Lung (tissue), 12 donors: ENCODE measurements around the gene EPS8L3. TPM values are rescaled to one million over a fixed set of nuclear protein-coding genes. Genes with fewer than 3 reads are reported as not detected.

Source experiments
- ATAC-seq: fragments of 200-7000 bp; cut with Tn5 transposase; one replicate; pipeline ENCODE4 v1.9.1; 2020; ENCODE audit warnings: moderate number of reproducible peaks; ENCODE audit not compliant: insufficient read depth, low FRiP score
- DNase-seq, 3 donors: peaks; one replicate each; pipeline ENCODE4 v3.0.0-alpha.2; 2013 to 2017
- H3K27ac ChIP-seq, 2 donors: one replicate each; pipeline ENCODE4 v1.5.1; 2013; ENCODE audit warnings: mild to moderate bottlenecking in 2 of 2, moderate library complexity in 2 of 2, control low read depth in 1 of 2, inconsistent platforms in 1 of 2, low read depth in 1 of 2, low read length in 1 of 2
- H3K27me3 ChIP-seq, 3 donors: one replicate each; pipeline ENCODE4 v1.5.1; 2013; ENCODE audit warnings: low read length in 2 of 3; ENCODE audit not compliant: control insufficient read depth in 3 of 3, insufficient read depth in 3 of 3
- H3K36me3 ChIP-seq, 4 donors: one replicate each; pipeline ENCODE4 v1.5.1; 2013; ENCODE audit warnings: low read length in 4 of 4, mild to moderate bottlenecking in 1 of 4, moderate library complexity in 1 of 4; ENCODE audit not compliant: control insufficient read depth in 4 of 4, insufficient read depth in 4 of 4
- H3K4me1 ChIP-seq, 5 donors: one replicate each; pipeline ENCODE4 v1.5.1; 2013; ENCODE audit warnings: low read length in 5 of 5, mild to moderate bottlenecking in 2 of 5, moderate library complexity in 1 of 5; ENCODE audit not compliant: control insufficient read depth in 5 of 5, insufficient read depth in 5 of 5
- H3K4me3 ChIP-seq: one replicate; pipeline ENCODE4 v1.5.1; 2013; ENCODE audit warnings: mild to moderate bottlenecking, control low read depth, moderate library complexity
- H3K9ac ChIP-seq, 2 donors: one replicate each; pipeline ENCODE4 v1.5.1; 2013; ENCODE audit warnings: low read length in 2 of 2, control low read depth in 1 of 2; ENCODE audit not compliant: insufficient read depth in 1 of 2
- H3K9me3 ChIP-seq, 4 donors: one replicate each; pipeline ENCODE4 v1.5.1; 2013; ENCODE audit warnings: low read length in 3 of 4, mild to moderate bottlenecking in 1 of 4, moderate library complexity in 1 of 4; ENCODE audit not compliant: control insufficient read depth in 4 of 4, insufficient read depth in 3 of 4
- CTCF ChIP-seq: IDR thresholded peaks from 2 replicates; pipeline ENCODE4 v1.5.1; 2012; ENCODE audit warnings: mild to moderate bottlenecking; ENCODE audit errors: control extremely low read depth, extremely low read depth
- WGBS, 2 donors: extraction: QIAGEN DNeasy Blood & Tissue Kit; methylation state at CpG; one replicate each; pipeline ENCODE4 v1.1.7; 2013; 5-methylcytosine and 5-hydroxymethylcytosine counted together
- polyA plus RNA-seq, 2 donors: library from polyadenylated mRNA; stranded (reverse); fragments of 200-250 nt; gene quantifications; one replicate each; pipeline ENCODE4 v1.2.1, GENCODE V29; 2013
- total RNA-seq, 2 donors: library from RNA; depleted of rRNA in 1 of 2; stranded (reverse); fragments of >200 nt in 1 of 2; gene quantifications; one replicate each; pipeline ENCODE4 v1.2.1, GENCODE V29; 2014 to 2021
- donor health status: control.
- donor health status: control.
- donor health status: Bipolar disorder and iron deficiency.
- donor health status: healthy.
- donor health status: DM: yes; HTN: yes; CAD: no.

EPS8L3 gene
- total and polyA plus RNA-seq, 4 donors: 0.10 to 0.52 TPM; not detected in 2

- ATAC-seq: no peak
- Histone ChIP-seq H3K4me3 (no peak overlapping the region), H3K36me3 (no peaks in the 10 kb centered on the region), H3K9me3 (no peaks in the 10 kb centered on the region), H3K27me3 (no peaks in the 10 kb centered on the region), H3K4me1 (peaks cover 0 to 10% (median 0%) of the 10 kb centered on the region in 5 donors), H3K27ac (peak overlapping the region in 1 of 2 donors; percentile 36), H3K9ac (no peak overlapping the region)
- DNase-seq: peak; percentile 27 to 73 (median 53)
- TF ChIP-seq CTCF: no peak
- WGBS, 2 donors: 64 to 68% methylated on average over 11 of the region's 11 CpGs
Measured at GRCh38 chr1:109762821-109763645, 690 bp downstream of the EPS8L3 start.

GRCh38 chr1:109762039-109762585, 1.6 kb downstream of the EPS8L3 start:
- no peak overlapping the region for H3K9ac ChIP-seq
- H3K4me3 ChIP-seq: no peak overlapping the region
- no peak for TF ChIP-seq CTCF
- H3K36me3 ChIP-seq: no peaks in the 10 kb centered on the region
- H3K4me1 ChIP-seq: peaks cover 0 to 10% (median 0%) of the 10 kb centered on the region in 5 donors
- H3K27me3 ChIP-seq: no peaks in the 10 kb centered on the region
- 87 to 89% methylated on average over 7 of the region's 7 CpGs for WGBS, 2 donors
- no peak overlapping the region for H3K27ac ChIP-seq
- no peaks in the 10 kb centered on the region for H3K9me3 ChIP-seq
- DNase-seq (no peak), ATAC-seq (no peak)

GRCh38 chr1:109761227-109762038, 2.3 kb downstream of the EPS8L3 start:
- TF ChIP-seq CTCF: no peak
- DNase-seq (peak in 2 of 3 donors; percentile 37 to 50), ATAC-seq (no peak)
- Histone ChIP-seq H3K4me1 (peaks cover 0 to 10% (median 0%) of the 10 kb centered on the region in 5 donors), H3K4me3 (no peak overlapping the region), H3K9me3 (no peaks in the 10 kb centered on the region), H3K27me3 (no peaks in the 10 kb centered on the region), H3K9ac (no peak overlapping the region), H3K36me3 (no peaks in the 10 kb centered on the region), H3K27ac (no peak overlapping the region)
- WGBS, 2 donors: 90% methylated on average over 14 of the region's 14 CpGs
